HepG2 (cell line): ENCODE measurements around the gene ZNF597. TPM values are rescaled to one million over a fixed set of nuclear protein-coding genes. Genes with fewer than 3 reads are reported as not detected.

Experiments
- AGO1 ChIP-seq: fragments of 200-400 bp; formaldehyde crosslinking; IDR thresholded peaks from 2 replicates; pipeline ENCODE4 v1.6.1; 2017; ENCODE audit warnings: mild to moderate bottlenecking, low read depth, low read length, moderate library complexity; ENCODE audit not compliant: poor library complexity, severe bottlenecking
- GTF2F1 ChIP-seq: fragments of 150-350 bp; IDR thresholded peaks from 2 replicates; pipeline ENCODE4 v1.6.1; 2014; ENCODE audit warnings: low read length
- MAFG ChIP-seq: sonication (generic); formaldehyde crosslinking; IDR thresholded peaks from 2 replicates; pipeline ENCODE4 v1.5.1; 2020; ENCODE audit warnings: mild to moderate bottlenecking, missing genetic modification reagents
- NFKB2 ChIP-seq: sonication (generic); formaldehyde crosslinking; IDR thresholded peaks from 2 replicates; pipeline ENCODE4 v1.4.0; 2020; ENCODE audit warnings: missing genetic modification reagents, borderline replicate concordance
- PAWR ChIP-seq: sonication (generic); formaldehyde crosslinking; IDR thresholded peaks from 2 replicates; pipeline ENCODE4 v1.4.0; 2020; ENCODE audit warnings: missing genetic modification reagents, mild to moderate bottlenecking, borderline replicate concordance
- PAX8 ChIP-seq: sonication (generic); formaldehyde crosslinking; IDR thresholded peaks from 2 replicates; pipeline ENCODE4 v1.8.0; 2022; ENCODE audit warnings: mild to moderate bottlenecking, missing genetic modification reagents, borderline replicate concordance
- SALL1 ChIP-seq: sonication (generic); formaldehyde crosslinking; IDR thresholded peaks from 2 replicates; pipeline ENCODE4 v1.8.0; 2022; ENCODE audit warnings: mild to moderate bottlenecking, missing genetic modification reagents
- THAP11 ChIP-seq: IDR thresholded peaks from 2 replicates; pipeline ENCODE4 v1.6.1; 2016; ENCODE audit warnings: missing biosample characterization, missing genetic modification reagents
- ZBTB33 ChIP-seq: sonication (generic); formaldehyde crosslinking; IDR thresholded peaks from 2 replicates; pipeline ENCODE4 v1.4.0; 2020; ENCODE audit warnings: missing genetic modification reagents
- ZBTB8A ChIP-seq: sonication (generic); formaldehyde crosslinking; IDR thresholded peaks from 2 replicates; pipeline ENCODE4 v1.4.0; 2020; ENCODE audit warnings: mild to moderate bottlenecking, low read depth, missing genetic modification reagents, borderline replicate concordance
- ZFP41 ChIP-seq: sonication (generic); formaldehyde crosslinking; IDR thresholded peaks from 2 replicates; pipeline ENCODE4 v1.4.0; 2020; ENCODE audit warnings: mild to moderate bottlenecking, missing genetic modification reagents, borderline replicate concordance
- ZNF225 ChIP-seq: sonication (generic); formaldehyde crosslinking; IDR thresholded peaks from 2 replicates; pipeline ENCODE4 v1.4.0; 2020; ENCODE audit warnings: mild to moderate bottlenecking, missing genetic modification reagents
- ZNF274 ChIP-seq: sonication (generic); formaldehyde crosslinking; IDR thresholded peaks from 2 replicates; pipeline ENCODE4 v1.5.1; 2020; ENCODE audit warnings: mild to moderate bottlenecking, missing genetic modification reagents
- ZNF362 ChIP-seq: sonication (generic); formaldehyde crosslinking; IDR thresholded peaks from 2 replicates; pipeline ENCODE4 v1.4.0; 2020; ENCODE audit warnings: missing genetic modification reagents, mild to moderate bottlenecking, borderline replicate concordance
- ZNF501 ChIP-seq: sonication (generic); formaldehyde crosslinking; IDR thresholded peaks from 2 replicates; pipeline ENCODE4 v1.5.1; 2020; ENCODE audit warnings: mild to moderate bottlenecking, moderate library complexity, missing genetic modification reagents
- ZNF543 ChIP-seq: sonication (generic); formaldehyde crosslinking; IDR thresholded peaks from 2 replicates; pipeline ENCODE4 v1.4.0; 2020; ENCODE audit warnings: mild to moderate bottlenecking, missing genetic modification reagents
- ZNF564 ChIP-seq: sonication (generic); formaldehyde crosslinking; IDR thresholded peaks from 2 replicates; pipeline ENCODE4 v1.8.1; 2023; ENCODE audit warnings: mild to moderate bottlenecking, missing genetic modification reagents
- ZNF607 ChIP-seq: sonication (generic); formaldehyde crosslinking; IDR thresholded peaks from 2 replicates; pipeline ENCODE4 v1.5.1; 2020; ENCODE audit warnings: missing genetic modification reagents, mild to moderate bottlenecking, borderline replicate concordance
- polyA plus RNA-seq, 8 experiments: library from polyadenylated mRNA; depleted of rRNA in 3 of 8; stranded (reverse) in 7 of 8; unstranded in 1 of 8; fragments of >200 nt; fragmentation: Illumina TruSeq in 4 of 8; extraction: Trizol in 4 of 8; gene quantifications; 2 replicates each; pipeline versions ENCODE4 v1.2.1 to v1.2.3, GENCODE V29; 2011 to 2016; ENCODE audit warnings: low read depth in 4 of 8, missing spikeins in 1 of 8, mixed read lengths in 1 of 8; ENCODE audit not compliant: insufficient read depth in 1 of 8
- total RNA-seq, 5 experiments: library from RNA; depleted of rRNA; stranded (reverse); fragments of >200 nt; fragmentation: Illumina TruSeq; extraction: Trizol; gene quantifications; 2 replicates each; pipeline ENCODE4 v1.2.3, GENCODE V29; 2016; ENCODE audit warnings: low read depth in 1 of 5
- TF ChIP-seq, protein P1 (sequence below): sonication (generic); formaldehyde crosslinking; conservative IDR thresholded peaks from 2 replicates; pipeline ENCODE4 v1.4.0; 2020; ENCODE audit warnings: mild to moderate bottlenecking, missing genetic modification reagents, moderate library complexity
- TF ChIP-seq, protein P2 (sequence below): sonication (generic); formaldehyde crosslinking; IDR thresholded peaks from 2 replicates; pipeline ENCODE4 v1.5.1; 2020; ENCODE audit warnings: missing genetic modification reagents, mild to moderate bottlenecking, borderline replicate concordance

The ZNF597 gene
- total and polyA plus RNA-seq, 2 of the 13 experiments (the other 11 are each of a cell fraction or from before 2014, with no cell fraction given): 1.3 to 2.4 TPM

- TF ChIP-seq AGO1: peak; percentile 14
- no peak for TF ChIP-seq ZNF362 (CRISPR knock-in tag)
- TF ChIP-seq, protein P1, sequence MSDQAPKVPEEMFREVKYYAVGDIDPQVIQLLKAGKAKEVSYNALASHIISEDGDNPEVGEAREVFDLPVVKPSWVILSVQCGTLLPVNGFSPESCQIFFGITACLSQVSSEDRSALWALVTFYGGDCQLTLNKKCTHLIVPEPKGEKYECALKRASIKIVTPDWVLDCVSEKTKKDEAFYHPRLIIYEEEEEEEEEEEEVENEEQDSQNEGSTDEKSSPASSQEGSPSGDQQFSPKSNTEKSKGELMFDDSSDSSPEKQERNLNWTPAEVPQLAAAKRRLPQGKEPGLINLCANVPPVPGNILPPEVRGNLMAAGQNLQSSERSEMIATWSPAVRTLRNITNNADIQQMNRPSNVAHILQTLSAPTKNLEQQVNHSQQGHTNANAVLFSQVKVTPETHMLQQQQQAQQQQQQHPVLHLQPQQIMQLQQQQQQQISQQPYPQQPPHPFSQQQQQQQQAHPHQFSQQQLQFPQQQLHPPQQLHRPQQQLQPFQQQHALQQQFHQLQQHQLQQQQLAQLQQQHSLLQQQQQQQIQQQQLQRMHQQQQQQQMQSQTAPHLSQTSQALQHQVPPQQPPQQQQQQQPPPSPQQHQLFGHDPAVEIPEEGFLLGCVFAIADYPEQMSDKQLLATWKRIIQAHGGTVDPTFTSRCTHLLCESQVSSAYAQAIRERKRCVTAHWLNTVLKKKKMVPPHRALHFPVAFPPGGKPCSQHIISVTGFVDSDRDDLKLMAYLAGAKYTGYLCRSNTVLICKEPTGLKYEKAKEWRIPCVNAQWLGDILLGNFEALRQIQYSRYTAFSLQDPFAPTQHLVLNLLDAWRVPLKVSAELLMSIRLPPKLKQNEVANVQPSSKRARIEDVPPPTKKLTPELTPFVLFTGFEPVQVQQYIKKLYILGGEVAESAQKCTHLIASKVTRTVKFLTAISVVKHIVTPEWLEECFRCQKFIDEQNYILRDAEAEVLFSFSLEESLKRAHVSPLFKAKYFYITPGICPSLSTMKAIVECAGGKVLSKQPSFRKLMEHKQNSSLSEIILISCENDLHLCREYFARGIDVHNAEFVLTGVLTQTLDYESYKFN (CRISPR knock-in tag): no peak
- TF ChIP-seq GTF2F1: no peak
- TF ChIP-seq ZBTB8A (CRISPR knock-in tag): no peak
- TF ChIP-seq, protein P2, sequence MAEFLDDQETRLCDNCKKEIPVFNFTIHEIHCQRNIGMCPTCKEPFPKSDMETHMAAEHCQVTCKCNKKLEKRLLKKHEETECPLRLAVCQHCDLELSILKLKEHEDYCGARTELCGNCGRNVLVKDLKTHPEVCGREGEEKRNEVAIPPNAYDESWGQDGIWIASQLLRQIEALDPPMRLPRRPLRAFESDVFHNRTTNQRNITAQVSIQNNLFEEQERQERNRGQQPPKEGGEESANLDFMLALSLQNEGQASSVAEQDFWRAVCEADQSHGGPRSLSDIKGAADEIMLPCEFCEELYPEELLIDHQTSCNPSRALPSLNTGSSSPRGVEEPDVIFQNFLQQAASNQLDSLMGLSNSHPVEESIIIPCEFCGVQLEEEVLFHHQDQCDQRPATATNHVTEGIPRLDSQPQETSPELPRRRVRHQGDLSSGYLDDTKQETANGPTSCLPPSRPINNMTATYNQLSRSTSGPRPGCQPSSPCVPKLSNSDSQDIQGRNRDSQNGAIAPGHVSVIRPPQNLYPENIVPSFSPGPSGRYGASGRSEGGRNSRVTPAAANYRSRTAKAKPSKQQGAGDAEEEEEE (CRISPR knock-in tag): 0 out of 2 replicates have a peak, but pooled peaks have one; percentile 21
- TF ChIP-seq SALL1 (CRISPR knock-in tag): no peak
- TF ChIP-seq ZNF274 (CRISPR knock-in tag): no peak
- TF ChIP-seq ZBTB33 (CRISPR knock-in tag): no peak
- TF ChIP-seq ZFP41 (CRISPR knock-in tag): no peak
- TF ChIP-seq ZNF543 (CRISPR knock-in tag): no peak
- TF ChIP-seq ZNF564 (CRISPR knock-in tag): no peak
- peak; percentile 64; the same call in 1 of the 2 replicates for TF ChIP-seq ZNF501 (CRISPR knock-in tag)
- no peak for TF ChIP-seq PAWR (CRISPR knock-in tag)
- 0 out of 2 replicates have a peak, but pooled peaks have one; percentile 42 for TF ChIP-seq PAX8
- TF ChIP-seq ZNF607 (CRISPR knock-in tag): 0 out of 2 replicates have a peak, but pooled peaks have one; percentile 14
- no peak for TF ChIP-seq THAP11 (CRISPR knock-in tag)
- TF ChIP-seq NFKB2: no peak
- TF ChIP-seq MAFG (CRISPR knock-in tag): 0 out of 2 replicates have a peak, but pooled peaks have one; percentile 59
- TF ChIP-seq ZNF225 (CRISPR knock-in tag): no peak; the same call in 1 of the 2 replicates
Measured at GRCh38 chr16:3458278-3458851, 15.1 kb upstream of the ZNF597 start (continued).
